Measurements from ENCODE around the gene AKAP6. TPM values are rescaled to one million over a fixed set of nuclear protein-coding genes. Genes with fewer than 3 reads are reported as not detected.

Gene AKAP6
- total and polyA plus RNA-seq, 4 donors, result 0.42 to 3.2 (median 1.7) TPM

DNA sequence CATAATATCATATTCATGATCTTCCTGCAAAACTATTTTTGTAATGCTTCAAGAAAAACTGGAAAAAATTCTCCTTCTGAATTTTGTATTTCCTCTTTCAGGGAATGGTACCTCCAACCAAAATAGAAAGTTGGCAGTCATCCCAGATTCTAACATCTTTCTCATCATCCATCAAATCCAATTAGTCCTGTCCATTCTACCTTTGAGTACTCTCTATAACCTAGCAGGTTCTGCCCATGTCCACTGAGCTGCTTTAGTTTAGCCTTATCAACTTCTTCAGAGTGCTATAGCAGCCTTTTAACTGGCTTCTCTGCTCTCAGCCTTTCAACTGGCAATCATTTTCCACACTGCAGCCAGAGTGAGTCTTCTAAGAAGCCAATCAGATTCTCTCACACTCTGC is 236.2 kb downstream of the AKAP6 start:
- peaks cover 0 to 11% (median 6%) of the 10 kb centered on the region in 4 donors for H3K4me1 ChIP-seq (ENCODE audit: control insufficient read depth in 4 of 4, insufficient read depth in 4 of 4, low read length in 3 of 4)
- DNase-seq (ENCODE audit: low spot score), result no peak
- no peaks in the 10 kb centered on the region for H3K9me3 ChIP-seq (ENCODE audit: control insufficient read depth in 4 of 4, low read length in 3 of 4)
- no peaks in the 10 kb centered on the region for H3K27me3 ChIP-seq (ENCODE audit: control insufficient read depth in 4 of 4, insufficient read depth in 4 of 4, low read length in 3 of 4)
- no peak overlapping the region for H3K27ac ChIP-seq (ENCODE audit: low read depth in 1 of 2, low read length in 2 of 2)
- no peaks in the 10 kb centered on the region for H3K36me3 ChIP-seq (ENCODE audit: control insufficient read depth in 4 of 4, insufficient read depth in 3 of 4, low read depth in 1 of 4, low read length in 3 of 4)
- TF ChIP-seq EGR1 (IDR thresholded peaks at IDR 0.05; ENCODE audit: low read depth in 2 of 2), result no peak
- no peak for TF ChIP-seq YY1 (IDR thresholded peaks at IDR 0.05)
- TF ChIP-seq HNF4A (conservative IDR thresholded peaks at IDR 0.05), result no peak
- no peak for TF ChIP-seq JUND (IDR thresholded peaks at IDR 0.05)
- TF ChIP-seq, protein P1, sequence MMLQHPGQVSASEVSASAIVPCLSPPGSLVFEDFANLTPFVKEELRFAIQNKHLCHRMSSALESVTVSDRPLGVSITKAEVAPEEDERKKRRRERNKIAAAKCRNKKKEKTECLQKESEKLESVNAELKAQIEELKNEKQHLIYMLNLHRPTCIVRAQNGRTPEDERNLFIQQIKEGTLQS (IDR thresholded peaks at IDR 0.05), result no peak
- no peak for TF ChIP-seq GABPA (IDR thresholded peaks at IDR 0.05 in 1 of 2, conservative IDR thresholded peaks at IDR 0.05 in 1 of 2)
- no peak for TF ChIP-seq FOXA2 (IDR thresholded peaks at IDR 0.05)
- TF ChIP-seq FOXA1 (IDR thresholded peaks at IDR 0.05), result no peak
- TF ChIP-seq RXRA (IDR thresholded peaks at IDR 0.05), result no peak
- TF ChIP-seq, protein P2, sequence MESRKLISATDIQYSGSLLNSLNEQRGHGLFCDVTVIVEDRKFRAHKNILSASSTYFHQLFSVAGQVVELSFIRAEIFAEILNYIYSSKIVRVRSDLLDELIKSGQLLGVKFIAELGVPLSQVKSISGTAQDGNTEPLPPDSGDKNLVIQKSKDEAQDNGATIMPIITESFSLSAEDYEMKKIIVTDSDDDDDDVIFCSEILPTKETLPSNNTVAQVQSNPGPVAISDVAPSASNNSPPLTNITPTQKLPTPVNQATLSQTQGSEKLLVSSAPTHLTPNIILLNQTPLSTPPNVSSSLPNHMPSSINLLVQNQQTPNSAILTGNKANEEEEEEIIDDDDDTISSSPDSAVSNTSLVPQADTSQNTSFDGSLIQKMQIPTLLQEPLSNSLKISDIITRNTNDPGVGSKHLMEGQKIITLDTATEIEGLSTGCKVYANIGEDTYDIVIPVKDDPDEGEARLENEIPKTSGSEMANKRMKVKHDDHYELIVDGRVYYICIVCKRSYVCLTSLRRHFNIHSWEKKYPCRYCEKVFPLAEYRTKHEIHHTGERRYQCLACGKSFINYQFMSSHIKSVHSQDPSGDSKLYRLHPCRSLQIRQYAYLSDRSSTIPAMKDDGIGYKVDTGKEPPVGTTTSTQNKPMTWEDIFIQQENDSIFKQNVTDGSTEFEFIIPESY (IDR thresholded peaks at IDR 0.05), result no peak
- no peak for TF ChIP-seq TAF1 (conservative IDR thresholded peaks at IDR 0.05)
- no peak for TF ChIP-seq SP1 (IDR thresholded peaks at IDR 0.05)
- TF ChIP-seq NR2F2 (IDR thresholded peaks at IDR 0.05), result no peak
- TF ChIP-seq RAD21 (IDR thresholded peaks at IDR 0.05), result no peak
- no peak overlapping the region for H3K4me3 ChIP-seq (ENCODE audit: low read depth in 1 of 3, low read length in 3 of 3)
- no peak overlapping the region for H3K9ac ChIP-seq (ENCODE audit: low read depth in 1 of 2, low read length in 2 of 2)

DNA sequence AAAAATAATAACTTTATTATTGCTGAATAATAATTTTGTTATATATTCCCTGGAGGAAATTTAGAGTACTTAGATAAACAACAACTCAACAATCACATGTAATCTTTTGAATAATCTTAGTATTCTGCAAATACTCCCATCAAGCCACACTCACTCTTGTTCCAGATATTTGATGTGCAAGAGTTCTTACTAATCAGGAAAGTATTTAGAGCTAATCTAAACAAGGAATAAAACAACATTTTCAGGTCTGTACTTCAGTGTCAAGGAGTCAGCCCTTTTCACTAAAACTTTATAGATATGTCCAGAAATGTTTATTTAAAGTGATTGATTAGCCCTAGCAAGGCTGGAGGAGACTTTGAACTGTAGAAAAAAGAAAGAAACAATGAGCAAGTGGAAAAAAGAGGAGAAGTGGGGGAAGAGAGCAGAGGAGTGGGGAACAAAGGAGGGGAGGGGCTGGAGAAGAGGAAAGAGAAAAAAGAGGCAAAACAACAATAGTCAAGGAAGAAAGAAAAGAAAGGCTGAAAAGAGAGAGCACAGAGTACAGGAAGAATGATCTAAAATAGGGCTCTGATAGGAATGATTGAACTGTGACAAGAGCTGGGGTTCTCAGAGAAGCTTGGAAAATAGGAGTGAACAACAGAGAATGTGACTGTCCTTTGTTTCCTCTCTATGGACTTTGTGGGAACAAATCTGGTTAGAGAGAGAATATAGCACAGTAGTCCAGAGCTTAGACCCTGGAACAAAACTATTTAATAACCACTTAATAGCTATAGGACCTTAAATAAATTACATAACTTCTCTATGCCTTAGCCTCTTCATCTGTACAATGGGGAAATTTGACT is 238.7 kb downstream of the AKAP6 start:
- Histone ChIP-seq H3K9me3 (ENCODE audit: control insufficient read depth in 4 of 4, low read length in 3 of 4) (no peaks in the 10 kb centered on the region), H3K36me3 (ENCODE audit: control insufficient read depth in 4 of 4, insufficient read depth in 3 of 4, low read depth in 1 of 4, low read length in 3 of 4) (no peaks in the 10 kb centered on the region), H3K9ac (ENCODE audit: low read depth in 1 of 2, low read length in 2 of 2) (no peak overlapping the region), H3K4me3 (ENCODE audit: low read depth in 1 of 3, low read length in 3 of 3) (no peak overlapping the region), H3K27ac (ENCODE audit: low read depth in 1 of 2, low read length in 2 of 2) (peak overlapping the region; percentile 41 to 48), H3K27me3 (ENCODE audit: control insufficient read depth in 4 of 4, insufficient read depth in 4 of 4, low read length in 3 of 4) (no peaks in the 10 kb centered on the region), H3K4me1 (ENCODE audit: control insufficient read depth in 4 of 4, insufficient read depth in 4 of 4, low read length in 3 of 4) (peaks cover 0 to 31% (median 17%) of the 10 kb centered on the region in 4 donors)
- peak; percentile 55 to 73 for TF ChIP-seq HNF4A (conservative IDR thresholded peaks at IDR 0.05)
- peak; percentile 59 for TF ChIP-seq HNF4G (IDR thresholded peaks at IDR 0.05)
- TF ChIP-seq, protein P1 (IDR thresholded peaks at IDR 0.05), result no peak
- TF ChIP-seq SP1 (IDR thresholded peaks at IDR 0.05), result peak; percentile 41
- DNase-seq (ENCODE audit: low spot score), result no peak

DNA sequence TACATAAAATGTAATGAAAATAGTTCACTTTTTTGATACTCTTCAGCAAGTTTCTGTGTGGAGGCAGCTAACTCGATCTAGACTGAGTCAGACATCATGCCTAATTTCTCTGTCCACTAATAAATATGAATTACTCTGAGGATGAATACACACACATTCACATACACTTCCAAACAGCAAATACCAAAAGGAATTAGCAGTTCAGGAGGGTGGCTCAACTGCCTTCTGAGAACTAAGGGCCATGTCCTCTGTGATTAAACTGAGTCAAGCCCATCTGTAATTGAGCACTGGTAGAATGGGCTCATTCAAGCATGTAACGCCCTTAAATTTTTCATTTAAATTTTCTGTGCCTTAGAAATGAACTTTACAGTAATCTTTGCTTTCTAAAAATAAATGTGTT is 242.5 kb downstream of the AKAP6 start:
- DNase-seq (ENCODE audit: low spot score), result no peak
- 87% methylated on average over 2 of the region's 2 CpGs for WGBS
- peak overlapping the region in 1 of 2 donors; percentile 28 for H3K9ac ChIP-seq (ENCODE audit: low read depth in 1 of 2, low read length in 2 of 2)
- H3K36me3 ChIP-seq (ENCODE audit: control insufficient read depth in 4 of 4, insufficient read depth in 3 of 4, low read depth in 1 of 4, low read length in 3 of 4), result no peaks in the 10 kb centered on the region
- H3K27ac ChIP-seq (ENCODE audit: low read depth in 1 of 2, low read length in 2 of 2), result no peak overlapping the region
- H3K9me3 ChIP-seq (ENCODE audit: control insufficient read depth in 4 of 4, low read length in 3 of 4), result no peaks in the 10 kb centered on the region
- peaks cover 1 to 50% (median 36%) of the 10 kb centered on the region in 4 donors for H3K4me1 ChIP-seq (ENCODE audit: control insufficient read depth in 4 of 4, insufficient read depth in 4 of 4, low read length in 3 of 4)
- no peaks in the 10 kb centered on the region for H3K27me3 ChIP-seq (ENCODE audit: control insufficient read depth in 4 of 4, insufficient read depth in 4 of 4, low read length in 3 of 4)
- H3K4me3 ChIP-seq (ENCODE audit: low read depth in 1 of 3, low read length in 3 of 3), result peak overlapping the region in 2 of 3 donors; percentile 42 to 47
- TF ChIP-seq FOXA1 (IDR thresholded peaks at IDR 0.05) (no peak), GABPA (IDR thresholded peaks at IDR 0.05 in 1 of 2, conservative IDR thresholded peaks at IDR 0.05 in 1 of 2) (no peak), RXRA (IDR thresholded peaks at IDR 0.05) (no peak), YY1 (IDR thresholded peaks at IDR 0.05) (no peak), TAF1 (conservative IDR thresholded peaks at IDR 0.05) (no peak), JUND (IDR thresholded peaks at IDR 0.05) (no peak), HNF4G (IDR thresholded peaks at IDR 0.05) (no peak), HNF4A (conservative IDR thresholded peaks at IDR 0.05) (no peak), RAD21 (IDR thresholded peaks at IDR 0.05) (no peak), NR2F2 (IDR thresholded peaks at IDR 0.05) (no peak), SP1 (IDR thresholded peaks at IDR 0.05) (no peak)
- TF ChIP-seq, protein P1 (IDR thresholded peaks at IDR 0.05), result no peak
- TF ChIP-seq, protein P3, sequence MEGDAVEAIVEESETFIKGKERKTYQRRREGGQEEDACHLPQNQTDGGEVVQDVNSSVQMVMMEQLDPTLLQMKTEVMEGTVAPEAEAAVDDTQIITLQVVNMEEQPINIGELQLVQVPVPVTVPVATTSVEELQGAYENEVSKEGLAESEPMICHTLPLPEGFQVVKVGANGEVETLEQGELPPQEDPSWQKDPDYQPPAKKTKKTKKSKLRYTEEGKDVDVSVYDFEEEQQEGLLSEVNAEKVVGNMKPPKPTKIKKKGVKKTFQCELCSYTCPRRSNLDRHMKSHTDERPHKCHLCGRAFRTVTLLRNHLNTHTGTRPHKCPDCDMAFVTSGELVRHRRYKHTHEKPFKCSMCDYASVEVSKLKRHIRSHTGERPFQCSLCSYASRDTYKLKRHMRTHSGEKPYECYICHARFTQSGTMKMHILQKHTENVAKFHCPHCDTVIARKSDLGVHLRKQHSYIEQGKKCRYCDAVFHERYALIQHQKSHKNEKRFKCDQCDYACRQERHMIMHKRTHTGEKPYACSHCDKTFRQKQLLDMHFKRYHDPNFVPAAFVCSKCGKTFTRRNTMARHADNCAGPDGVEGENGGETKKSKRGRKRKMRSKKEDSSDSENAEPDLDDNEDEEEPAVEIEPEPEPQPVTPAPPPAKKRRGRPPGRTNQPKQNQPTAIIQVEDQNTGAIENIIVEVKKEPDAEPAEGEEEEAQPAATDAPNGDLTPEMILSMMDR (IDR thresholded peaks at IDR 0.05; ENCODE audit: low read depth, low read length, missing input control), result no peak
- TF ChIP-seq, protein P2 (IDR thresholded peaks at IDR 0.05), result no peak
